HG03066 (cell line): Measurements from ENCODE around the gene PPARD.

Experiments
- ATAC-seq: cut with Tn5 transposase; IDR thresholded peaks from one replicate; pipeline ENCODE4 v1.9.1; 2021; ENCODE audit warnings: low read depth; ENCODE audit not compliant: unreplicated experiment

PPARD gene

DNA sequence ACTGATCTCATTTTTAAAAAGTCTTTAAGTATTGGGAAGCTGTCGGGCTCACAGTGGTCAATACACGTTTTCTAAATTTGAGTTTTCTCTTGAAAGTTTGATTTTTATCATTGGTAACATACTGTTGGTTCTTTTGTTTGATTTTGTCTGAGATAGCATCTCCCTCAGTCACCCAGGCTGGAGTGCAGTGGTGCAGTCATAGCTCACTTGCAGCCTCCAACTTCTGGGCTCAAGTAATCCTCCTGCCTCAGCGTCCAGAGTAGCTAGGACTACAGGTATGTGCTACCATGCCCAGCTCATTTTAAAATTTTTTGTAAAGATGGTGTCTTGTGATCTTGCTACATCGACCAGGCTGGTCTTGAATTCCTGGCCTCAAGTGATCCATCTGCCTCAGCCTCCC lies 9.1 kb downstream of the PPARD start:
- no peak for ATAC-seq

DNA sequence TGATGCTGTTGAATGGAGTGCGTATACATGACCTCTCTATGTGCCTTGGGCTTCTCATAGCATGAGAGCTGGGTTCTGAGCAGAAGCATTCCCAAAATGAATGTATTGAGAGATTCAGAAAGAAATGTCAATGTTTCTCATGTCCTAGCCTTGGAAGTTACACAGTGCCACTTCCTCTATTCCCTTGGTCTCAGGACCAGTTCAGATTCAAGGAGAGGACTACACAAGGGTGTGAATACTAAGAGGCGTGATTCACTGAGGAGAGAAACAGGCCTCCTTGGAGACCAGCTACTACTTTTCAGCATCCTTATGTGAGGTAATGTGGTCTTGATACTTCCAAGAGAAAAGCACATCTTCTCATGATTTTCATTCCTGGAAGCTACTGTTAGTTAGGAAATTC lies 10.4 kb downstream of the PPARD start:
- ATAC-seq, result no peak

DNA sequence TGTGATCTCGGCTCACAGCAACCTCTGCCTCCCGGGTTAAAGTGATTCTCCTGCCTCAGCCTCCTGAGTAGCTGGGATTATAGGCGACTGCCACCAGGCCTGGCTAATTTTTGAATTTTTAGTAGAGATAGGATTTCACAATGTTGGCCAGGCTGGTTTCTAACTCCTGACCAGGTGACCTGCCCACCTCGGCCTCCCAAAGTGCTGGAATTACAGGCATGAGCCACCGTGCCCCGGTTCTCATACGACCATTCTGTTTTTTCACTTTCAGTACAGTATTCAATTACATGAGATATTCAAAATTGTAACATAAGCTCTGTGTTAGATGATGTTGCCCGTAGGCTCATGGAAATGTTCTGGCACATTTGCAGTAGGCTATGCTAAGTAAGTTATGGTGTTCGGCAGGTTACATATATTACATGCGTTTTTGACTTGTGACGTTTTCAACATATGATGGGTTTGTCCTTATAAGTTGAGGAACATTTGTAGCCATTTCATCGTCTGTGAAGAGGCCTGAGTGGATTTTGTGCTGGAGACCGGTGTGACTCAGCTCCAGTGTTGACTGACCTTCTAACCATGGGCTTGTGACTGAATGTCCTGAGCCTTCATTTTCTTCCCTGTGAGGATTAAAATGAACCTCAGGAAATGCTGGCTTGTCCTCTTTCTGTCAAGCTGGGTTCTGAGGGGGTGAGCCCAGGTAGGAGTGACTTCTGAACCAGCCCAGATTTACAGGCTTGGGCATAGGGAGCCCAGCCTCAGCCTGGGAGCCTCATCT lies 12.2 kb downstream of the PPARD start:
- ATAC-seq, result no peak

GRCh38 chr6:35356391-35356790 lies 14.0 kb downstream of the PPARD start:
- ATAC-seq, result no peak

- no peak for ATAC-seq
Measured at GRCh38 chr6:35357677-35358076, 15.3 kb downstream of the PPARD start.

DNA sequence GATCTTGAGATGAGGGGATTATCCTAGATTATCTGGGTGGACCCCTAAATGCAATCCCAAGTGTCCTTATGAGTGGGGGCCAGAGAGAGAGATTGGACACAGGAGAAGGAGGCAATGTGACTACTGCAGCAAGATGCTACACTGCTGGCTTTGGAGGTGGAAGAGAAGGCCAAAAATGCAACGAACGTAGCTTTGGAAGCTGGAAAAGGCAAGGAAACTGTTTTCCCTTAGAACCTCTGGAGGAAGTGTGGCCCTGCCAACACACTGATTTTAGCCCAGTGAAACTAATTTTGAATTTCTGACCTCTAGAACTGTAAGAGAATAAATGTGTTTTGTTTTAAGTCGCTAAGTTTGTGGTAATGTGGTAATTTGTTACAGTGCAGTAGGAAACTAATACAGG lies 15.7 kb downstream of the PPARD start:
- ATAC-seq, result no peak

- no peak for ATAC-seq
Measured at GRCh38 chr6:35359346-35359743, 17.0 kb downstream of the PPARD start.

DNA sequence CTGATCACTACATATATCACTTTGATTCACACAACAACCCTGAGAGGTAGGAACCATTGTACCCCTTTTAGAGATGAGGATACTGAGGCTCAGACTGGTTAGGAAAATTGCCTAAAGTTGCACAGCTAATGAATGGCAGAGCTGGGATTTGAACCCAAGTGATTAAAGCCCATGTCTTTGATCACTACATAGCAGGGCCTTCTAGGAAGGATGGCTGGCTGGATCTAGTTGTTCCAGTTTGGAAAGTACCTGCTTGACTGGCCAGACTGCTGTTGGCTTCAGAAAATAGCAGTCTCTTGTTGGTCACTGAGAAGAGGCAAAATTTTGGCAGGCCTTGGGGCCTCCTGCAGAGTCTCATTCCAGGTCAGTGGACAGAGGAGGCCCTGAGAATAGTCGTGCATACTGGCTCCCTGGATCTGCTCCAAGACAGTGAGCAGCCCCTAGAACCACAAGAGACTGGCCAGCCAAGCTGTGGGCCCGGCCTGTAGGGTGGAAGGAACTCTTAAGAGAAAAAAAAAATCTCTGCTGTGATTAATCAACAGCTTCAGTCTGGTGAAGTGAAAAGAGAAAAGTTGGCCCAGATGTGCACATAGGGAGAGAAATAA lies 17.5 kb downstream of the PPARD start:
- ATAC-seq, result no peak

DNA sequence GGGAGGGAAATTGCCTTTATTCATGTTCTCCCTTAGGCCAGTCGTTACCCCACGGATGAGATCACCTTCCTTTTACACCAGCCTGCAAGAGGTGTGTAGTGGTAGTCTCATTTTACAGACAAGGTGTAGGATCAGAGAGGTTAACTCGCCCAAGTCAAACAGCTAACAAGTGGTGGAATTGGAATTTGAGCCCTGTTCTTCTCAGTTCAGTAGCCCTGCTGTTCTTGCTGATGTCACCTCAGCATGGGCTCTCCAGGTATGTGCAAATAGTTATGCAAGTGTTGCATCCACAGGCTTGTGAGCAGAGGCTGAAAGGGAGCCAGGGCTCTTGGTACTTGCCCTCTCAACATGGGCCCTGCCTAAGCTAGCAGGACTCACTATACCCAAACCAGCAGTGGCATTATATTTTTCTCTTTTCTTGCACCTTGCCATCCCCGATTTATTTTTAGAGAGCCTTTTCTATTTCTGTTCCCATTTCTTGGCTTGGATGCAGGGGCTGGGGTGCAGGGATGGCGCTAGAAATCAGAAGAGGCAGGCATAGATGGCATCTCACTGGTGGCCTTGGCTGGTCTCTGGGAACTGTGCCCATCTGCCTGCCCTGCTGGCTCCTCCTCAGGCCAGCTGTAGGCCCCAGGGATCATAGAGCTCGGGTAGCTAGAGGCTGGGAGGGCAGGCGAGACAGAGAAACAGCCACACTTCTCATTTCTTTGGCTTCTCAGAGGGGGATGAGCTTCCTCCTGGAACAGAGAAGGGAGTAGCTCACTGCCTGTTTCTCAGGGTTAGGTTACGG lies 18.2 kb downstream of the PPARD start:
- ATAC-seq, result no peak

DNA sequence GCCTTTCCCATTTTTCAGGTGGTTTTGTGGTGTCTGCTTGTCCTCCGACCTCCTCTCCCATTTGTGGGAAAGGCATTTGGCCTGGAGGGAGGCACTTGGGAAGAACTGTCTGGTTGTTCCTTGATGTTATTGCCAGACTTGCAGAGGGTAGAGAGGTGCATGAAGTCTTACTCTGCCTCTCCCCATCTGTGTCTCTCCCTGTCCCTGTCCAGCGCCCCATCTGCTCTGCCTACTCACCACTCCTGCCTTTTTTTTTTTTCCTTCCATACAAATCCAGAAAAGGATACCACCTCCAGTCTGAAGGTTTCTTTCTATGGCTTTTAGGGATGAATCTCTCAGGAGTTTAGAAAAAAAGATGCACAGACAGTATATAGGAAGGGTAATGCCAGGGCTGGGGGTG lies 19.8 kb downstream of the PPARD start:
- ATAC-seq, result no peak

GRCh38 chr6:35363293-35363750 lies 21.0 kb downstream of the PPARD start:
- ATAC-seq, result no peak

- ATAC-seq, result no peak
Measured at GRCh38 chr6:35365594-35366203, 23.3 kb downstream of the PPARD start.

DNA sequence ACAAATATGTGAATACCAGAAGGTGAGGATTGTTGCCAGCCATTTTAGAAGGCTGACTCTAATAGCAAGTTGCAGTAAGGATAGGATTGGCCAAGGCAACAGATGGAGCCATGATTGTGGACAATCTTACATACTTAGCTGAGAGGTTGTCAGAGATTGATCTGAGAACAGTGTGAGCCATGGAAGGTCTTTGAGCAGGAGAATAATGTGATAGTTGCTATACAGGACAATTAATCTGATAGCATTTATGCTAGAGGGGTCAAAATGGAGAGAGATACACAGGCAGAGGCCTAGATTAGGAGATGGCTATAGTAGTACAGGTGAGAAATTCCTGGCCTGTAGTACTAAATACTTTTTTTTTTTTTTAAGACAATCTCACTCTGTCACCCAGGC lies 23.8 kb downstream of the PPARD start:
- ATAC-seq, result no peak

DNA sequence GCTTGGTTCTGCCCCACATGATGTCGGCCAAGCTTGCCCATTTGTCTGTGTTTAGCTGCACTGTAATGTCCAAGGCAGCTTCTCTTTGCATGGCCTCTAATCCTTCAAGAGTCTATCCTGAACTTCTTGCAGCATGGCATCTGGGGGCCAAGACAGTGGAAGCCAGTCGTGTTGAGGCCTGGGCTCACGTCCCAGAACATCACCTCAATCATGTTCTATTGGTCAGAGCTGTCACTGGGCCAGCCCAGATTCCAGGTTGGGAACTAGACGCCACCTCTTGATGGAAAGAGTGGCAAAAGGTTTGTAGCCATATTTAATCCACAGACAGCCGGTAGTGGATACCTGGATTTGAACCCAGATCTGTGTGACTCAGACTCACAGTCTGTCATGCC lies 25.3 kb downstream of the PPARD start:
- no peak for ATAC-seq

DNA sequence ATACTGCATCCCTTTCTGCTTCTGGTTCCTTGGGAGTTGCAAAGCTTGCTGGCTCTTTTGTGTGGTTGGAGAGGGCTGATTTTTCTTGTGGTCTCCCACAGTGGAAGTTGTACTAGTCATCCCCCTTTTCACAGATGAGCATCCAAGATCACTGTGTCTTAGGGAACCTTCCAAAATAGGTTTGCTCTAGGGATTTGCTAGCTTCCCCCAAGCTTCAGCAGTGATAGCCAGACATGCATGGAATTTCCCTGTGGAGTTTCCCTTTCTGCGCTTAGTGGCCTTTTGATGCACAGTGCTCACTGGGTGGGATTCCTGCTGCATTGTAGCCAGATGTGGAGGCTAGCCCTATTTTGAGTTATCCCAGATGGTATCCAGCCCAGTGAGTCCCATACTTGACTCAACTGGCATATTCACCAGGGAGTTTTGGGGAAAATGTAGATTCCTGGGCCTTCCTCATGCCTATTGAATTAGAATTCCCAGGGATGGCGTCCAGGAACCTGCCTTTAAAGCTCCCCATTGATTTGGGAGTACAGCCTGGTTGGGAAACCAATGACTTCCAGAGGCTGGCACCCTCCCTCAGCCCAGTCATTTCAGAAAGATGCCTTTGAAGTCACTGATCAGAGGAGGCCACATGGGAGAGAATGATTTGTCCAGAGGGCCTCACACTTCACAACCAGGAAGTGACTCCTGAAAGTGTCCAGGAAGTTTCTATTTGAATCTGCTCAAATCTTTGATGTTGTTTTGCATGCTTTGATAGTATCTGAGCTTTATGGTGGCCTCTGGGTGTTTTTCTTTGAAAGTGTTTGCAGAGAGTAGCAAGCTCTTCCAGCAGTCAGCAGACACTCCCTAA lies 25.9 kb downstream of the PPARD start:
- ATAC-seq, result no peak

- no peak for ATAC-seq
Measured at GRCh38 chr6:35370124-35370741, 27.9 kb downstream of the PPARD start.

- ATAC-seq, result no peak
Measured at GRCh38 chr6:35370785-35371493, 28.6 kb downstream of the PPARD start.

DNA sequence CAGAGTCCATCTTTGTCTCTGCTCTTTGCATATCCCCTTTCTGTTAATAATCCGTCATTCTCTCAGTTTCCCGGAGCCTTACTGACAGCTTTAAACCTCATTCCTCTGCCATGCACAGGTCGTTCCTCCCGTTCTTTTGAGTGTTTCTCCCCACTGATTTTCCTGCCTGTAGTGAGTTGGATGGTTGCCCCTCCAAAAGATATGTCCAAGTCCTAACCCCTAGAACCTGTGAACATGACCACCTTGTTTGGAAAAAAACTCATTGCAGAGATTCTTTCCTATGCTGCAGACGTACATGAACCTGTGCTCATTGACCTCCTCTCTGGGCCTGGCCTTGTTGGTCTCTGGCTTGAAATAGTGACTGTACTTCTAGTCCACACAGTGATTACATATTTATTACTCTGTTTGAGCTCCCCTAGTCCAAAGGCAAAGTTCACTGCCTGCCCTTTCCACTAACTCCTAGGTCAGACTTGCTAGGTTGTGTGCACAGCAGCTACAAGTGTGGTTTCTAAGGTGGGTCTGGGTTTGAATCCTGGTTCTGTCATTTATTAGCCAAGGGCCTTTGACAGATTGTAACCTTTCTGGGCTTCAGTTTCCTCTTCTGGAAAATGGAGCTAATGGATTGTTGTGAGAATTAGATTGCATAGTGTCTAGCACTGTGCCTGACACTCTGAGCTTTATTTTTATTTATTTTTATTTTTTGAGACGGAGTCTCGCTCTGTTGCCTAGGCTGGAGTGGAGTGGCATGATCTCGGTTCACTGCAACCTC lies 29.3 kb downstream of the PPARD start:
- ATAC-seq, result no peak
